IPS-NIHi11 (cell line): ENCODE results near the gene ADD2.

Experiments
- DNase-seq: peaks from one replicate; pipeline ENCODE4 v3.0.0; 2012; ENCODE audit warnings: mixed read lengths, low spot score

Gene ADD2

DNA sequence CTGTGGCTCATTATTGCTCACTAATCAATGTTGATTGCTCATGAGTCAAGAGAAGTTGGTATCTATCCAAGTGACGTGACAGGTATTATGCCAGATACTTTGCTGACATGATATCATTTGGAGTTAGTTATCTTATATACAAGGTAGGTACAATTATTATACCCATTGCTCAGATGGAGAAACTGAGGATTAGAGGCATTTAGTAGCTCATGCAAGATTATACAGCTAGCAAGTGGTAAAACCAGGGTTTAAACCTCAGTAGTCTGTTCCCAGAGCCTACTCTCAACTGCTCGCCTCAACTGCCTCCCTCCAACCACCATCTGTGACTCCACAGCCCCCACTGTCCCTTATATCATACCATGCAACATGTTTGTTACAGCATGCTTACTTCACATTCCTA, 16.3 kb upstream of the ADD2 start:
- no peak for DNase-seq

DNA sequence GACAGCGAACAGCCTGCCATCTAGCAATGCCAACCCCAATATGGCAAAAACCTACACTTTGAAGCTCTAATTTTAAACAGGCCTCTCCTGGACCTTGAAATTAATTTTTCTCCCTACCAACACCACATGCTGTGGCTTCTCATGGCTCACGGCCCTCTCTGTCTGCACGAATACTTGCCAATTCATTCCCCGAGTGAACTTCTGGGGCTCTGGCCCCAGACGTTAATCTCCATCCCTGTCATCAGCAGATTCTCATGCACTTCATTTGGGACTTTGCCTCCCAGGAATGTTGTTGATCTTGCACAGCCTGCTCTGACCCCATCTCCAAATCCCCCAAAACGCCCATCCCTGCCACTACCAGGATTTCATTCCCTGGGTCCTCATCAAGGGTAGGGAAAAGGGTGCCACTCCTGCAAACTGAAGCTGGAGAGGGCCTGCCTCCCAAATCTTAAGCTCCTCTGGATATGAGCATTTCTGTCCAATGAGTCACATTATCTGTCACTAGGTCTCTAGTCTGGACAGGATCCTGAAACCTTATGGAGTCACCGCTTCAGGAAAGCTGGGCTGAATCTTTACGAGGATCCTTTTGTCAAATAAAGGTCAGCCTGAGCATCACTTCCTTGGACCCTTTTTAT, 12.0 kb upstream of the ADD2 start:
- DNase-seq = no peak

DNA sequence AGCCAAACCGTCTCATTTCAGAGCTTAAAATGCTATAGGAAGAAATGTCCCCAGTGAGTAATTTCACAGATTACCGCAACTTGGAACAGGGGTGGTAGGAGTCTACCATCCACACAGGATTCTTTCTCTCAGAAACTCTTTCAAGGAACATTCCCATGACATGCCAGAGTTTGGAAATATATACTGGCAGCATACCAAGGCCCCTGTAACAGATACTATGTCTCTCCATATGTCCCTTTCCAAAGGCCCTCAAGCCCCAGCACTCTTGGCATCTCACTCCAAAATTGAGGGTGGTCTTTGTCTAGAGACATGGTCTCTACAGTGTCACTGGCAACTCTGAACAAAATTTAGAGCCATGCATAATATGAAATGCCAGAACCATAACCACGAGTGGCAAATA, 11.5 kb upstream of the ADD2 start:
- no peak for DNase-seq

DNA sequence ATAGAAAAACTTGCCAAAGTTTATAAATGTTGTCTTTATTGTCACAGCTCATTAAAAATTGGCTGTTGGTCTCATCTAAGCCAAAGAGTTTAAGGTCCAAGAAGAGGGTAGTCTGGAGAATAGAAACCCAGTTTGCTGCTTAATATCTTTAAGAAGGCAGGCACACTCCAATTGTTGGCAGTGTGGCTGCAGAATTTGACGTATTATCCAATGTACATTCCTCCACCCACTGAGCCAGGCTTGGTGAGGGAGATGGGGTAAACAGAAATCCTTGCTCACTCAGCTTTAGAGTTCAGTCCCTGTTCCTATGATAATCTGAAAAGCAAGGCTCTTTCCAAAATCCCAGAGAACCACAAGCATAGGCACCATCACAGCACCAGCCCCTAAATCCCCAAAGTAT, 10.7 kb upstream of the ADD2 start:
- DNase-seq = no peak

DNA sequence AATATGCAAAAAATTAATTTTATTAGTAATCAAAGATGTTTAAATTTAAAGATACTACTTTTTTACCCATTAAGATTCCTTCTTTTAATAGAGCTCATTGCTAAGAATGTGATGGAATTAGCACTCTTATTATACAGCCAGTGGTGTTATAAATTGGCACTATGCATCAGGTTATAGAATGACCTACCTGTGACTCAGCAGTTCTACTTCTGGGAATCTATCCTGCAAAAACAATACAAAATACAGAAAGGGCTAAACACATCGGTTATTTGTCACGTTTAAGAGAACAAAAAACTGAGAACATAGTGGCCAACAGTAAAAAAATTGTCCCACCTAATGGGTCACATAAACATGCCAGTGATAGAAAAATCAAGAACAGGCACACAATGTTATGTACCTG, 9.4 kb upstream of the ADD2 start:
- no peak for DNase-seq

DNA sequence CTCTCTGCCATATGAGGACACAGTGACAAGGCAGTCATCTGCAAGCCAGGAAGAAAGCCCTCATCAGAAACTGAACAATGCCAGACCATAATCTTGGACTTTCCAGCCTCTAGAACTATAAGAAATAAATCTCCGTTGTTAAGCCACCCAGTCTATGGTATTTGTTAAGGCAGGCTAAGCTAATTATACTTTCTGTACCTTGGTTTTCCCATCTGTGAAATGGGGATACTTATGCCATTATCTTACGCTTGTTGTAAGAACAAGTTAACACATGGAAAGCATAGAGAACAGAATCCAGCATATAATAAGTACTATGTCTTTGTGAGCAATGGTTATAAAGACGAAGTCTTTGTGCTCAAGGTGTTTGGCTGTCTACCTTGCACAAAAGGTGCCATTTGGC, 8.3 kb upstream of the ADD2 start:
- no peak for DNase-seq

DNA sequence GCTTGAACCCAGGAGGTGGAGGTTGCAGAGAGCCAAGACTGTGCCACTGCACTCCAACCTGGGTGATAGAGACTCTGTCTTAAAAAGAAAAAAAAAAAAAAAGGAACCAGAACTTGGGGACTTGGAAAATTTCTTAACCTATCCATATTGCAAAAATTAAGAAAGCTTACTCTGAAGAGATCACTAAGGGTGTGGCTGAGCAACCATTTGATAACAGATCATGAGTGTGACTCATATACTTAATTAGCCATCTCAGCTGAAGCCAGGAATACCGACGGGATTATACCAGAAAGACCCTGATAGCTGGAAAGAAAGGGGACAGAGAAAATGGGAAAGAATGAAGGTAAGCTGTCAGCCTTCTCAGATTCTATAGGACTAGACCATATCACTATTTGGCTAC, 7.1 kb upstream of the ADD2 start:
- no peak for DNase-seq

DNA sequence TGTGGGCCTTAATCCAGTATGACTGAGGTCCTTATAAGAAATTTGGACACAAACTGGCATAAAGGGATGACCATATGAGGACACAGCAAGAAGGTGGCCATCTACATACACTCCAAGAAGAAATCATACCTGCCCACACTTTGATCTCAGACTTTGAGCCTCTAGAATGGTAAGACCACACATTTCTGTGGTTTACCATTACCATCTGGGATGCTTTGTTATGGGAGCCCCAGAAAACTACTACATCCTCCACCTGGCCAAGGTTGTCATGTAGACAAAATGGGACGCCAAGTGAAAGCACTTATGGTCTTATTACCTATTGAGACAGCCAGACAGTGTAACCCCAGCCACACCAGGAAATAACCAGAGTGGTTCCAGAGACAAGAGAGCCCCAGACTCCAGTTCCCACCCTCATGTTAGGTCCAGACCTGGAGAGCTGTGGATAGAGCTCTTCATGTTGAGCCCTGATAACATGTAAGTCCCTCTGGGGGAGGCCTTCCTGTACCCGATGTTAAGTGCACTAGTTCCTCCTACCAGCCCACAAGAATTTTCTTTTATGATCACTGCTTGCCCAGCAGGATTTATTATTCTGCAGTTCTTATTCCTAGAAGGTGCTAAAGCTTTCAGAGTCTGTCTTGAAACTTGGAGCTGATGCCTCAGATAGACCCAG, 4.6 kb upstream of the ADD2 start:
- DNase-seq = no peak

DNA sequence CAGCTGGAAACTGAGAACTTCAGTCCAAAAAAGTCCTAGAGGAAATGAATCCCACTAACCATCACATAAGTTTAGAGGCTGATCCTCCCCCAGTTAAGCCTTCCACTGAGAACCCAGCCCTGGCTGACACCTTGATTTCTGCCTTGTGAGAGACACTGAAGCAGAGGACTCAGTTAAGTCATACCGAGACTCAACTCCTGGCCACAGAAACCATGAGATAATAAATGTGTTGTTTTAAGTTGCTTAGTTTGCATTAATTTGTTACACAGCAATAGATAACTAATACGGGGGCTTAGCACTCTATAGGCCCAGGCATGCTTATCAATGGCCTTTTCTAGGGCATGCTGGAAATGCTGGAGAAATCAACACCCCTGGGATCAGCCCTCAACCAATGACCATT, 3.4 kb upstream of the ADD2 start:
- DNase-seq = no peak

DNA sequence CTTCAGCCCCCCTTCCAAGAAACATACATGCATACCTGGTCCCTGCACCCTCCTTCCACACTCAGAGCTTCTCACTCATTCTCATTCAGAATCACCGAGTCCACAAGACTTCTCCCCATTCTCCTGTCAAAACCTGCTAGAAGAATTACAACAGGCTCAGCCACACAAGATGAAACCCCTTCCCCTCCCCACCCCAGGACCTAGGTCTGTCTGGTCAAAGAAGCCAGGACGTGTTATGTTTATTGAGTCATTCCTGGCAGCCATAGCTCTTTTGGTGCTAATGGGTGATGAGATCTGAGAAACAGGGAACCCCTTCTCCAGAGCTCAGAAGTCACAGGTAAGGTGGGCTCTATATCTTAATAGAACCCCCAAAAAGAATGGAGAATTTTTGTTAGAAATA, 1.4 kb upstream of the ADD2 start:
- DNase-seq = no peak

DNA sequence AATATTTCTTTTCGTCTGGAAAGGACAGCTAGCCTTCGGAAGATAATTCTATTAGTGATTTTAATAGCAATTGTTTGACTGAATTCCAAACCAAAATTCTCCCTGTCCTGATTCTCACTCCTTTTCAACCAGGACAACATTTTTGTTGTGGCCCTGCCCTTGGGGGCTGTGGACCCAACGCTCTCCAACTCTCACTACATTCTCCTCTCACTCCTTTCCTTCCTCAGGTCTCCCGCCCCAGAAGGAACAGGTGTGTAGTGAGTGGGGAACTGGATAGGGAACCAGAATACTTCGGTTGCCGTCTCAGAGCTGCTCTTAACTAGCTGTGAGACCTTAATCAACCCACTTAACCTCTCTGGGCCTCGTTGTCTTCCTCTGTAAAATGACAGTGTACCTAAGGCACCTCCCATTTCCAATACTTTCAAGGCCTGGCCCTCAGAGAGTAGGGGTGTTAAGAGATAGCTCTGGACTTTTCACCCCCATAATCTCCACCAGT, 638 bp upstream of the ADD2 start:
- no peak for DNase-seq

DNA sequence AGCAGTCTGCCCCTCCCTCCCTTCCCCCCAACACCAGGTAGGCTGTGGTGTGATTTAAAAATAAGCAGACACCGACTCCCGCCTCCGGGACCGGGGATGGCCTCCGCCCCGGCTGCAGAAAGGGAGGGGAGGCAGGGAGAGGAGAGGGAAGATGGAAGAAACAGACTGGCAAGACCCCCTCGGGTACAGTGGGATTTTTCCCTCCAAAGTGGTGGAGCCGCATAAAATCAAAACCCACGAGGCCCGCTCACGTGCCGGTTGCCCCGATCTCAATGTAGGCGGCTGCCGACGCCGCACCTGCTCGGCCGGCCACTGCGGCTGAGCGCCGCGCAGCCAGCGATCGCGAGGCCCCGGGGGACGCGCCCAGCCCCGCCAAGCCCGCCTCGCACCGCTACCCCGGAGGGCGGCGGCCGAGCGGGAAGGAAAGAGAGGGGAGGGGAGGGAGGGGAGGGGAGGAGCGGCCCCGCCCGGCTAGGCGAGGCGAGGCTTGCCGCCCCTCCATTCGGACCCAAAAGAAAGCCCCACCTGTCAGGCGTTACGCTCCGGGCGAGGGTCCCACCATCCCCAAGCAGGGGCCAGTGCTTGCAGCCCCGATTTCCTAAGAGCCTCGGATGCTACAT, 811 bp downstream of the ADD2 start:
- peak; percentile 77 for DNase-seq

DNA sequence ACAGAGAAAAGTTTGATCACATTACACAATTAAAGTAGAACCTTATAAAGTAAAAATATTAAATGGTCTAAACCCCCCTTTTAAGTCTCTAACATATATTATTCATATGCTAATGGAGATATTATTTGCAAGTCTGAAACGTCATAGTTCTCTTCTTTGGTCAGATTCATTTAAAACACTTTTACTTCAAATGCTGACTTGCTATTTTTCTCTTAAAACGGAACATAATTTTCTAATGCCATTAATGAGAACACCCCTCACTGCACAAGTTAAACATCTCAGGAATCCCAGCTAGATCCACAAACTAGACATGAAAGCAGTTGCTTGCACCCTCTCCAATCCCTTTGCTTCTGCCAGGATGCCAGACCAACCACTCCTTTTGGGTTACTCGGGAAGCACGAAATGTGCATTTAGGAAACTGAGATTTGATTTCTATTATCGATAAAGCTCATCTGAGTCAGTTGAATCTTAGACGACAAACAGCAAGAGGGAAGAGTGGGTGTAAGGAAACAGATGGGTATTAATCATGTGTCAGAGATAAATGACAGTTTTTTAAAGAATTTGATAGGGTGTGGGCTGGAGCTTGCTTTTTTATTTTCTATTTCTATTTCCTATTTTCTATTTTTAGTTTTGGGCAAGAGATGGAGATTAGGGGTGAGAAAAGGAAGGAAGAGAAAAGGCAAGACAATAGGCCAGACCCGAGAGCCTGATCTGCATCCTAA, 1.5 kb downstream of the ADD2 start:
- DNase-seq = no peak

DNA sequence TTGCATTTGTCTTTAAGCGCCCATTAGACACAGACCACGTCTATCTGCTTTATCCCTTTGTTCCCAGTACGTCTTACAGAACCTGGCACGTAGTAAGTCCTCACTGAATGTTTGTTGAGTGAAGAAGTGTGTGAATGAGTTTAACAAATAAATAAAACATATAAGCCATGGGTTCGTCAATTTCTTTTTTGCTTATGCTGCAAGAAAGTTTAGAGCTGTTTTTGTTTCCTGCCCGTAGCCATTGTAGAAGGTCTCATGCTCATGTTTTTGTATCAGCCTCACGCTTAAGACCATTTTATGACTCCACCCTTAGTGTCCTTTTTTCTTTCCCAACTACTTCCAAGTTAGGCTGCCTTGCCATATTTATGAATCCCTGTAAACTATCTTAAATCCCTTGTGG, 2.5 kb downstream of the ADD2 start:
- DNase-seq = no peak

DNA sequence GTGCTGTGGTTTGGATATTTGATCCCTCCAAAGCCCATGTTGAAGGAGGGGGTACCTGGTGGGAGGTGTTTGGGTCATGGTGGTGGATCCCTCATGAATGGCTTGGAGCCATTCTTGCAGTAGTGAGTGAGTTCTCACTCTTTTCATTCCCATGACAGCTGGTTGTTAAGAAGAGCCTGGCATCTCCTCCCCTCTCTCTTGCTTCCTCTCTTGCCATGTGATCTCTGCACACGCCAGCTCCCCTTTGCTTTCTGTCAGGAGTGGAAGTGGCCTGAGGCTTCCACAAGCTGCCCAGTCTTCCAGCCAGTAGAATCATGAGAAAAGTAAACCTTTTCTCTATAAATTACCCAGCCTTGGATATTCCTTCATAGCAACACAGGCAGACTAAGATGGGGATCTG, 8.6 kb downstream of the ADD2 start:
- DNase-seq = no peak

DNA sequence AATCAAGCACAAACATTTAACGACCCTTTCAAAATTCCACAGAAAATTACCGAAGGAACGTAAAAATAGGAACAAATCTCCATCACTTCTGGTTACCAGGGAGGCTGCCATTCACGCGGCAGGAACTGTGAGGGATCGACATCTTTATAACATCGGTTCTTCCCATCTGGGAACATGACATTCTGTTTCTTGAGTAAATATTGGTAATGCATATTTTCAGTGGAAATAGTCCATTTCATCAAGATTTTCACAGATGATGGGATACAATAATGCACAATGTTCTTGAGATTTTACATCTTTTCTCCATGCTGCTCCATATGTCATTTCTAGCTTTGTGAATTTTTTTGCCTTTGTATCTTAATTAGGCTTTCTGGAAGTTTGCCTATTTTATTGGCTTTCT, 10.0 kb downstream of the ADD2 start:
- no peak for DNase-seq

DNA sequence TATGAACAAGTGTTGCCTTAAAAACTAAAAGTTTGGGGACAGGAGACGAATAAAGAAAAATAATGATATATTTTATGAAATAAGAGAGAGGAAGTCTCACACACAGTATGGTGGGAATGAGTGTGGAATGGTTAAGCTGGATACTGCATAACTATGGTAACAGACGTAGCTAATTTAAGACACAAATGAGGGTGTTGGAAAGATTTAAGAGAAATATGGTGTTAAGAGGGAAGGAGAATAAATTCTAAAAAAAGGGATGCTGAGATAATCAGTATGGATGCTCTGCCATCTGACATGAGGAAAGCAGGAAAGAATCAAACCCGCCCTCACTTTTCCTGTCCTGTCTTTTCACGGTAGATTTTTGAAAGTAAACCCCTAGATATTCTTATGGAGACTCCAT, 10.6 kb downstream of the ADD2 start:
- DNase-seq = no peak

DNA sequence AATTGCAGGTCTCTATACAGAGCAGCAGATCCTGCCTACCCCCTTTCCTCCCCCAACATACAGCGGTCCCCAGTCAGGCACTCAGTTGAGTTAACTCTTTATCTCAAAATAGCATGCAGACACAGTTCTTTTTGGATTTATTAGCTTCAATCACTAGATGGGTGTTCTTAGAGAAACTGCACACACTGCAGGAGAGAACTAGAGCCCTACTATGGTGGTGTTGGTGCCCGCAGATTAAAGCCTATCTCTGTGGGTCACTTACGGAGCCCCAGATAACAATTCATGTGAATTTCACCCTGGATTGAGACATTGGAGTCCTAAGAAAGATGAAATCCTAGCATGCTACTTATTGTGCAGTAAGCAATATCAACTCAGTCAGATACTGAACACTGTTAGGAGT, 11.9 kb downstream of the ADD2 start:
- no peak for DNase-seq

DNA sequence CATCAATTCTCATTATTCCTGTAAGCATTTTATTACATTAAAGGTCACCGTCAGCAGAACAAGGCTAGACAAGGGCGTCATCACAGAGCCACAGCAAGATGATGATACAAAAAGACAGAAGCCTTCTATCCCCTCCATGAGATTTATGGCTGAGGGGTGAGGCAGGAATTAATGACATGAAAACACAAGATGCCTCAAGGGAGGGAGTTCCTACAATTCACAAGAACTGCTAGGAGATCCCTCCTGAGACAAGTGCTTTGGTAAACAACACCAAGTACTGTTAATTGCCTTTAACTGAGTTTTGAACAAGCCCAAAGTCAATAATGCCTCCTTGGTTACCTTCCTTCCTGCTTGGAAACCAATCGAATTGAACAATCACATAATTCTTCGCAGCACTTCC, 14.1 kb downstream of the ADD2 start:
- no peak for DNase-seq

DNA sequence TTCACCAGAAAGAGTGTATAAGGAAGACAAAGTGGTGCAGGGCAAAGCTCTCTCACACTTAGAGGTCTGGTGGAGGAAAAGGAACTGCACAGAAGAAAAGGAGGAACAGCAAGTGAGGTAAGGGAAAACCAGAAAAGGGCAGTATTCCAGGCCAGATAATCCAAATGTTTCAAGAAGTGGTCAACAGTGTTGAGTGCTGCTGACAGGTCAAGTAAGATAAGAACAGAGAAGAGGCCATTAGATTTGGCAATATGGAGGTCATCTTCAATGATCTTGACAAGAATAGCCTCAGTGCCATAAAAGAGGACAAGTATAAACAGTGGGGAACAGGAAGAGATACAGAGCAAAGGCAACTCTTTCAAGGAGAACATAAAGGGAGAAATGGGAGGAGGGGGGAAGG, 15.0 kb downstream of the ADD2 start:
- DNase-seq = no peak

DNA sequence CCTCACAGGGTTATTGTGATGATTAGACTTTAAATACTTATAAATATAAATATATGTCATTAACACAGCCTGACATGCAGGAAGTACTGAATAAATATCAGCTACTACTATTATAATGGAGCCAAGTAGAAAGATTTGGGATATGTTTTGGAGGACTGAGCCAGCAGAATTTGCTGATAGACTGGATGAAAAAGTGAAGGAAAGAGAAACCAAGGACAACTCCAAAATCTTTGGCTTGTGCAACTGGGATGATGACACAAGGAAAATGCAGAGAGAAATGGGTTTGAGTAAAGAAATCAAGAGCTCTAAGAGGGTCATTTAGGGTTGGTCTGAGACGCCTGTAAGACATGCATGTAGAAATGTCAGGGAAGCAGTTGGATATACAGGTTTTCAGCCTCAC, 15.6 kb downstream of the ADD2 start:
- DNase-seq = no peak

DNA sequence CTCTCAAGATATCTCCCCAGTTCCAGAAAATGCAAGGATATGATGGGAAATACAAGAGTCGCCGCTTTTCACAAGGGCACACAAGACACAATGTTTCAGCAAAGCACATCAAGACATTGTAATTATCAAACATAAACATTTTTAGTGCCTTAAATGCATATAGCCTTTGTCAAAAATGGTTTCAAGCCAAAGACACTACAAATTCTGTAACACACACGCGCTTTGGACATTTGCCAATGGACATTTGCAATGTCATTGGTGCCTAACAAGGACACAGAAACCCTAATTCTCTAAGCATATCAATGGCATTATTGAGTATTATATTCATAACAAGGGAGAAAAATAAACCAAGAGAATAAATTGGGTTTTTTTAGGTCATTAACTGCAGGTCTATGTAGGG, 16.1 kb downstream of the ADD2 start:
- DNase-seq = no peak

DNA sequence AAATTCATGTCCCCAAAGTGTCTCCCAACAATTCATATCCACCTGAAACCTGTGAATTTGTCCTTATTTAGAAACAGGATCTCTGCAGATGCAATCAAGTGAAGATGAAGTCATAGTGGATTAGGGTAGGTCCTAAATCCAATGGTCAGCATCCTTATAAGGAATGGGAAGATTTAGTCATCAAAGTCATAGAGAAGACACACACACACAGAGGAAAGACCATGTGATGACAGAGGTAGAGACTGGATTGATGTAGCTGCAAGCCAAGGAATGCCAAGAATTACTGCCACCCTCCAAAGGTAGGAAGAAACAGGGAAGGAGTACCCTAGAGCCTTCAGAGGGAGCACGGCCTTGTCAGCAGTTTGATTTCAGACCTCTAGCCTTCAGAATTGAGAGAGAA, 17.7 kb downstream of the ADD2 start:
- DNase-seq = no peak
